BLaER1 treated with 17β-estradiol and CSF1 and Interleukin-3, amounts not matched to agents 10 nM and 100 nM (cell line): ENCODE data around the gene KDM4C.
"Not testable (repeated sequence)": the region's sequence is repeated elsewhere in the genome, so short reads cannot be mapped to it uniquely, and the experiment has no call there.

Experiments
- H3K27ac ChIP-seq, 11 experiments: shearing (Covaris generic); formaldehyde crosslinking; 2 replicates each; pipeline ENCODE4 v1.8.1; 2022
- H3K27me3 ChIP-seq, 11 experiments: shearing (Covaris generic); formaldehyde crosslinking; 2 replicates each; pipeline ENCODE4 v1.8.1; 2022
- H3K36me3 ChIP-seq, 11 experiments: shearing (Covaris generic); formaldehyde crosslinking; 2 replicates each; pipeline ENCODE4 v1.8.1; 2022
- H3K4me1 ChIP-seq, 10 experiments: shearing (Covaris generic); formaldehyde crosslinking; 2 replicates each; pipeline ENCODE4 v1.8.1; 2022
- H3K4me2 ChIP-seq, 11 experiments: shearing (Covaris generic); formaldehyde crosslinking; 2 replicates each; pipeline ENCODE4 v1.8.1; 2022
- H3K4me3 ChIP-seq, 10 experiments: shearing (Covaris generic); formaldehyde crosslinking; 2 replicates each; pipeline ENCODE4 v1.8.1; 2022
- H3K9ac ChIP-seq, 11 experiments: shearing (Covaris generic); formaldehyde crosslinking; 2 replicates each; pipeline ENCODE4 v1.8.1; 2022
- H3K9me3 ChIP-seq, 11 experiments: shearing (Covaris generic); formaldehyde crosslinking; replicated peaks in 1 of 11; 2 replicates each; pipeline ENCODE4 v1.8.1; 2022
- H4K20me1 ChIP-seq, 11 experiments: shearing (Covaris generic); formaldehyde crosslinking; 2 replicates each; pipeline ENCODE4 v1.8.1; 2022
- Cebpa-rat ChIP-seq, 11 experiments: shearing (Covaris generic); IDR thresholded peaks; 2 replicates each; pipeline ENCODE4 v1.8.1; 2022

Gene KDM4C

GRCh38 chr9:6782981-6783380, 25.2 kb downstream of the KDM4C start:
- no peak overlapping the region for H3K27ac ChIP-seq
- H3K4me2 ChIP-seq: peak overlapping the region in 9 of 11 experiments; percentile 3 to 58 (median 33); a peak in 15 of 22 replicates
- peaks cover 34 to 60% (median 50%) of the 10 kb centered on the region in 10 experiments for H3K4me1 ChIP-seq
- H3K27me3 ChIP-seq: no peaks in the 10 kb centered on the region
- TF ChIP-seq Cebpa-rat (IDR thresholded peaks at IDR 0.05): no peak
- H3K9me3 ChIP-seq: no peaks in the 10 kb centered on the region; a peak in 1 of 22 replicates
- H4K20me1 ChIP-seq: peaks cover 0 to 100% (median 31%) of the 10 kb centered on the region in 11 experiments; a peak in 15 of 22 replicates
- H3K36me3 ChIP-seq: no peaks in the 10 kb centered on the region; a peak in 1 of 22 replicates
- H3K4me3 ChIP-seq: no peak overlapping the region
- no peak overlapping the region for H3K9ac ChIP-seq

GRCh38 chr9:6783753-6784152, 26.0 kb downstream of the KDM4C start:
- no peak for TF ChIP-seq Cebpa-rat (IDR thresholded peaks at IDR 0.05)
- peaks cover 34 to 54% (median 48%) of the 10 kb centered on the region in 10 experiments for H3K4me1 ChIP-seq

GRCh38 chr9:6785682-6786081, 27.9 kb downstream of the KDM4C start:
- H3K4me3 ChIP-seq: no peak overlapping the region
- H3K4me1 ChIP-seq: peaks cover 29 to 50% (median 38%) of the 10 kb centered on the region in 10 experiments
- H3K4me2 ChIP-seq: peak overlapping the region in 3 of 11 experiments; percentile 7 to 55 (median 13); a peak in 1 of 22 replicates
- H3K9ac ChIP-seq: no peak overlapping the region
- H3K27me3 ChIP-seq: no peaks in the 10 kb centered on the region
- no peak for TF ChIP-seq Cebpa-rat (IDR thresholded peaks at IDR 0.05)
- peaks cover 0 to 18% (median 5%) of the 10 kb centered on the region in 11 experiments; a peak in 9 of 22 replicates for H3K9me3 ChIP-seq
- H3K27ac ChIP-seq: no peak overlapping the region
- peaks cover 0 to 100% (median 31%) of the 10 kb centered on the region in 11 experiments; a peak in 15 of 22 replicates for H4K20me1 ChIP-seq
- H3K36me3 ChIP-seq: peaks cover 0 to 7% (median 1%) of the 10 kb centered on the region in 11 experiments; a peak in 6 of 22 replicates

More at GRCh38 chr9:6783753-6784152, 26.0 kb downstream of the KDM4C start:
- Histone ChIP-seq H3K27me3 (no peaks in the 10 kb centered on the region), H3K9ac (no peak overlapping the region), H3K27ac (no peak overlapping the region), H3K9me3 (peaks cover 0 to 4% (median 0%) of the 10 kb centered on the region in 11 experiments; a peak in 2 of 22 replicates), H3K4me2 (peak overlapping the region in 10 of 11 experiments; percentile 3 to 58 (median 36); a peak in 10 of 22 replicates), H4K20me1 (peaks cover 0 to 100% (median 31%) of the 10 kb centered on the region in 11 experiments; a peak in 15 of 22 replicates), H3K36me3 (peaks cover 0 to 5% (median 0%) of the 10 kb centered on the region in 11 experiments; a peak in 1 of 22 replicates), H3K4me3 (no peak overlapping the region)

GRCh38 chr9:6787793-6788161, 30.0 kb downstream of the KDM4C start:
- H3K4me3 ChIP-seq: no peak overlapping the region
- H3K4me2 ChIP-seq: no peak overlapping the region
- H3K36me3 ChIP-seq: peaks cover 6 to 26% (median 20%) of the 10 kb centered on the region in 11 experiments; a peak in 21 of 22 replicates
- H3K27me3 ChIP-seq: no peaks in the 10 kb centered on the region
- peaks cover 22 to 41% (median 26%) of the 10 kb centered on the region in 10 experiments for H3K4me1 ChIP-seq
- no peak overlapping the region for H3K9ac ChIP-seq
- no peak overlapping the region for H3K27ac ChIP-seq
- H3K9me3 ChIP-seq: peaks cover 0 to 39% (median 16%) of the 10 kb centered on the region in 11 experiments; a peak in 13 of 22 replicates
- no peak for TF ChIP-seq Cebpa-rat (IDR thresholded peaks at IDR 0.05)
- peaks cover 0 to 98% (median 31%) of the 10 kb centered on the region in 11 experiments; a peak in 15 of 22 replicates for H4K20me1 ChIP-seq

GRCh38 chr9:6788162-6789016, 30.6 kb downstream of the KDM4C start:
- Histone ChIP-seq H3K4me2 (no peak overlapping the region), H3K36me3 (peaks cover 12 to 32% (median 26%) of the 10 kb centered on the region in 11 experiments; a peak in 21 of 22 replicates), H3K9me3 (peaks cover 0 to 45% (median 17%) of the 10 kb centered on the region in 11 experiments; a peak in 13 of 22 replicates), H3K27ac (no peak overlapping the region), H3K27me3 (no peaks in the 10 kb centered on the region), H3K9ac (no peak overlapping the region), H3K4me3 (no peak overlapping the region), H4K20me1 (peaks cover 0 to 98% (median 26%) of the 10 kb centered on the region in 11 experiments; a peak in 15 of 22 replicates), H3K4me1 (peaks cover 16 to 34% (median 20%) of the 10 kb centered on the region in 10 experiments)
- TF ChIP-seq Cebpa-rat (IDR thresholded peaks at IDR 0.05): no peak

- H3K36me3 ChIP-seq: peaks cover 18 to 38% (median 32%) of the 10 kb centered on the region in 11 experiments
- H3K9me3 ChIP-seq: peaks cover 0 to 50% (median 17%) of the 10 kb centered on the region in 11 experiments; a peak in 13 of 22 replicates
- H3K4me1 ChIP-seq: peaks cover 10 to 29% (median 15%) of the 10 kb centered on the region in 10 experiments; a peak in 18 of 20 replicates
- H3K27ac ChIP-seq, H3K4me2 ChIP-seq, H3K9ac ChIP-seq, H3K4me3 ChIP-seq, H3K27me3 ChIP-seq: not testable (repeated sequence)
- peaks cover 0 to 93% (median 25%) of the 10 kb centered on the region in 11 experiments; a peak in 14 of 22 replicates for H4K20me1 ChIP-seq
Measured at GRCh38 chr9:6789017-6789338, 31.2 kb downstream of the KDM4C start.

GRCh38 chr9:6790866-6791265, 33.1 kb downstream of the KDM4C start:
- no peaks in the 10 kb centered on the region for H3K27me3 ChIP-seq
- H3K4me1 ChIP-seq: peaks cover 0 to 11% (median 0%) of the 10 kb centered on the region in 10 experiments; a peak in 2 of 20 replicates
- no peak overlapping the region for H3K27ac ChIP-seq
- peaks cover 0 to 90% (median 12%) of the 10 kb centered on the region in 11 experiments; a peak in 11 of 22 replicates for H4K20me1 ChIP-seq
- H3K4me2 ChIP-seq: no peak overlapping the region
- H3K9ac ChIP-seq: no peak overlapping the region
- peaks cover 36 to 57% (median 51%) of the 10 kb centered on the region in 11 experiments for H3K36me3 ChIP-seq
- H3K9me3 ChIP-seq: peaks cover 0 to 68% (median 28%) of the 10 kb centered on the region in 11 experiments; a peak in 14 of 22 replicates
- no peak for TF ChIP-seq Cebpa-rat (IDR thresholded peaks at IDR 0.05)
- H3K4me3 ChIP-seq: no peak overlapping the region

GRCh38 chr9:6793203-6793602, 35.4 kb downstream of the KDM4C start:
- H3K9me3 ChIP-seq: peaks cover 6 to 91% (median 50%) of the 10 kb centered on the region in 11 experiments; a peak in 21 of 22 replicates
- peaks cover 57 to 80% (median 74%) of the 10 kb centered on the region in 11 experiments for H3K36me3 ChIP-seq
- H4K20me1 ChIP-seq: peaks cover 0 to 70% (median 6%) of the 10 kb centered on the region in 11 experiments; a peak in 9 of 22 replicates
- no peak overlapping the region for H3K9ac ChIP-seq
- H3K4me3 ChIP-seq: no peak overlapping the region
- no peaks in the 10 kb centered on the region for H3K27me3 ChIP-seq
- no peaks in the 10 kb centered on the region for H3K4me1 ChIP-seq
- no peak overlapping the region for H3K27ac ChIP-seq
- H3K4me2 ChIP-seq: no peak overlapping the region
- no peak for TF ChIP-seq Cebpa-rat (IDR thresholded peaks at IDR 0.05)

GRCh38 chr9:6794936-6795335, 37.2 kb downstream of the KDM4C start:
- Histone ChIP-seq H3K4me2 (no peak overlapping the region), H3K9me3 (peaks cover 17 to 96% (median 66%) of the 10 kb centered on the region in 11 experiments), H3K27ac (no peak overlapping the region), H3K4me3 (no peak overlapping the region), H4K20me1 (peaks cover 0 to 55% (median 0%) of the 10 kb centered on the region in 11 experiments; a peak in 4 of 22 replicates), H3K4me1 (no peaks in the 10 kb centered on the region), H3K36me3 (peaks cover 60 to 92% (median 84%) of the 10 kb centered on the region in 11 experiments), H3K27me3 (no peaks in the 10 kb centered on the region), H3K9ac (no peak overlapping the region)
- no peak for TF ChIP-seq Cebpa-rat (IDR thresholded peaks at IDR 0.05)
